HG03280 (cell line): Measurements from ENCODE around the gene VPS11.

Source experiments
- ATAC-seq: cut with Tn5 transposase; IDR thresholded peaks from one replicate; pipeline ENCODE4 v1.9.1; 2021; ENCODE audit warnings: mild to moderate bottlenecking, moderate library complexity; ENCODE audit not compliant: unreplicated experiment

Gene VPS11

DNA sequence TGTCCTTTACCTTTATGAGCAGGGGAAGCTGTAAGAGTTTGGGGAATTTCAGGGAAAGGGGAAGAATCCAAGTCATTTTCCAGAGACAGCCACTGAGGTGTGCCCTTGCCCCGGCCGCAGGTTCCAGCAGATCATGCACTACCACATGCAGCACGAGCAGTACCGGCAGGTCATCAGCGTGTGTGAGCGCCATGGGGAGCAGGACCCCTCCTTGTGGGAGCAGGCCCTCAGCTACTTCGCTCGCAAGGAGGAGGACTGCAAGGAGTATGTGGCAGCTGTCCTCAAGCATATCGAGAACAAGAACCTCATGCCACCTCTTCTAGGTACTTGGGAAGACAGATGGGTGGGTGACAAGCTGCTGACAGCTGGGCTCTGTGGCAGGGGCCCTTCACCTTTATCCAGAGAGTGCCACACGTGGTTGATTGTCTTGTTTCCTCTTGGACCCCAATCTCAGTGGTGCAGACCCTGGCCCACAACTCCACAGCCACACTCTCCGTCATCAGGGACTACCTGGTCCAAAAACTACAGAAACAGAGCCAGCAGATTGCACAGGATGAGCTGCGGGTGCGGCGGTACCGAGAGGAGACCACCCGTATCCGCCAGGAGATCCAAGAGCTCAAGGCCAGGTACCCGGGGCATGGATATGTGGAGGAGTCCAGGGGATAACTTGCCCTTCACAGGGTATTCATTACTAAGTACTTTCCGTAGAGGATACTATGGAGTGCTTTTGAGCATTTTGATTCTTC lies 11.2 kb downstream of the VPS11 start:
- ATAC-seq, result no peak

DNA sequence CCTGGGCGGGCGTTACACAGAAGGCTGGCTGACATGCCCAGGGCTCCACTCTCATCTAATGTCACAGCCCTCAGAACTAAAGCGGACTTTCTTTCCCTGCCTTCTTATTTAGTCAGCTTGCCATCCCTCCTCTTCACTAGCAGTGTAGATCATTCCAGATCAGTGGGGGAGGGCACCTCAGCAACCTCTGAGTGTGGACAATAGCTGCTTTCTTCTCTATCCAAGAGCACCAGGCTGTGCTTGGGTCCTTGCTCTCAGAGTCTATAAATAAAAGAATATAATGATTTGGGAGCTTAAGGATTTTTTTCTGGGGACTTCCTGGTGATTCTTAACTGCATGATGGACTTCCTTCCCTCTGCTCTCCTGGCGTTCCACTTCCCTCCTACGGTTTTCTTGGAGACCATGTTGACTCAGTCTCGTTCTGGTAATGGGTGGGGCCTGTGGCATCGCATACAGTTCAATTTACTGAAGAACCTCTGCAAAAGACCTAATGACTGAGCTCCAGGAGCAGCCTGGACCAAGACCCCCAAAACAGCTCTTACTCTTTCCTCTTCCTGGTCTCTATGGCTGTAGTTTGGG lies 14.2 kb downstream of the VPS11 start:
- no peak for ATAC-seq

DNA sequence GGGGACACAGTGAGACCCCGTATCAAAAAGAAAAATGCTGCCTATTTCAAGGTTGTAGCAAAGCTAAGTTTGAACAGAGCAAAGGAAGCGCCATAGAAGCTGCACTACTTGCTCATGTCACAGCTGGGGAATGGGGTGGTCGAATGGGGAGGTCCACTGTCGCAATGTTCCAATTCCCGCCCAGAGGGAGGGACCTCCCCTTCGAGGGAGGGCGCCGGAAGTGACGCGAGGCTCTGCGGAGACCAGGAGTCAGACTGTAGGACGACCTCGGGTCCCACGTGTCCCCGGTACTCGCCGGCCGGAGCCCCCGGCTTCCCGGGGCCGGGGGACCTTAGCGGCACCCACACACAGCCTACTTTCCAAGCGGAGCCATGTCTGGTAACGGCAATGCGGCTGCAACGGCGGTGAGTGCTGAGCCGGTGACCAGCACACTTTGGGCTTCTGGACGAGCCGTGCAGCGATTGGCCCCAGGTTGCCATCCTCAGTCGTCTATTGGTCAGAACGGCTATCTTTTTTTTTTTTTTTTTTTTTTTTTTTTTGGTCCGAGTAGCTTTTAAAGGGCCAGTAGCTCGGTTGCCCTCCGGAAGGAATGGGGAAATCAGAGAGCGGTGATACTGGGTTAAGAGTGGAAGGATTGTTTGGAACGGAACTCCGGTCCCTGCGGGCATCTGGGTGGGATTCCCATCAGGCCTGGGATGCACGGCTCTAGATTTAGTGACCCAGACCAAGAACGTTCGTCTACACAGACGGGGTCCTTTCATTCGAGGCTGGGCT lies 17.2 kb downstream of the VPS11 start, which contains the start of gene HMBS:
Gene HMBS (plus strand): TSS at position 219 of the 774 bp plus-strand sequence. CDS start 153 bp downstream, at position 372.
- peak; percentile 92 for ATAC-seq

DNA sequence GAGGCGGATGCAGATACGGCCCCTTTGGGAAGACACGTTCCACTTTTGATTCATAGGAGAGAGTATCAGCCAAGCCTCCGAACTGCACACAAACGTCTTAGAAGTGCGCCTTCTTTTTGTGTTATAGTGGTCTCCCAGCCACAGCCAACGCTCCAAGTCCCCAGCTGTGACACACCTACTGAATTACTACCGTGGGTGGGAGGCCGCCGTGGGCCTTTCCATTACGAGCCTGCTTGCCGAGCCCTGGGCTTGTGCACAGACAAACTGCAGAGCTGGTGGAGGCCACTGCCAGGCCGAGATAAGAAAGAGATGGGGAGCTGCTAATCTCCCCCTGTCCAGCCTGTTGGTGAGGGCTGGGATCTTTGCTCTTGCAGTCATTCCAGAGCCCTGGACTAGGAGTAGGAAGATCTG lies 17.8 kb downstream of the VPS11 start:
- peak; percentile 15 for ATAC-seq

DNA sequence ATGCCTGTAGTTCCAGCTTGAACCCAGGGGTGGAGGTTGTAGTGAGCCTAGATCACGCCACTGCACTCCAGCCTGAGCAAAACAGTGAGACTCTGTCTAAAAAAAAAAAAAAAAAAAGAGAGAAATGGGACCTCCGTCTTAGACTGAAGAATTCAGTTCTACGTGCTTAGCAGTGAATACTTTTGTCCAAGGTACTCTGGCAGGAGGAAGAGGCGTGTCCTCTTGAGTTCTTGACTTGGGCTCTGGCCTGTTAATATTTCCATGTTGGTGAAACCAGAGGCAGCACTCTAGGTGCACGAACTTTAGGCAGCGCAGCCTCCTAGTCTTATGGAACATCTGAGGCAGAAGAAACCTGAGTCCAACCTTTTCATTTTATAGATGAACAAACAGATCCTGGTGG lies 19.5 kb downstream of the VPS11 start:
- ATAC-seq, result no peak

DNA sequence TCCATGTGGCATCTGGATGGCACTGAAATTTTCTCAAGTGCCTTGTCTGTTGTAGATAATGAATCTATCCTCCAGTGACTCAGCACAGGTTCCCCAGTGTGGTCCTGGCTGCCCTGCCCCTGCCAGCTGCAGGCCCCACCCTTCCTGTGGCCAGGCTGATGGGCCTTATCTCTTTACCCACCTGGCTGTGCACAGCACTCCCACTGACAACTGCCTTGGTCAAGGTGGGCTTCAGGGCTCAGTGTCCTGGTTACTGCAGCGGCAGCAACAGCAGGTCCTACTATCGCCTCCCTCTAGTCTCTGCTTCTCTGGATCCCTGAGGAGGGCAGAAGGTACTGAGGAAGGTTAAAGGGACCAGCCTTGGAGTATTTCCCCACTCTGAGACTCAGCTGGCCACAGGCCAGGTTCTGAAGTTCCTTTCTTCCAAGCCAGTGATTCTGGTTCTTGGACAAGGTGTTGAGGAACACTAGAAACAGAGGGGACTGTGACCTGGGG lies 20.2 kb downstream of the VPS11 start:
- no peak for ATAC-seq

DNA sequence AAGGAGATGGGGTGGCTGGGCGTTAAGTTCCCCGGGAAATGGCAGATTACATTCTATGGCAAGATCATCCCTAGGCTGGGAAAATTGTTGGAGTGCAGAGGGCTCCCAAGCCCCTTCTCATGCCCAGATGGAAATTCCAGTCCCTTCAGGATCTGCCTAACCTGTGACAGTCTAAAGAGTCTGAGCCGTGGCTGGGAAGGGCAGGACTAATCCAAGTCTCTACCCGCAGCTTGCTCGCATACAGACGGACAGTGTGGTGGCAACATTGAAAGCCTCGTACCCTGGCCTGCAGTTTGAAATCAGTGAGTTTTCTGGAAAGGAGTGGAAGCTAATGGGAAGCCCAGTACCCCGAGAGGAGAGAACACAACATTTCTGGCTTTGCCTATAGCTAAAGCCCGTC lies 20.8 kb downstream of the VPS11 start:
- ATAC-seq, result no peak

DNA sequence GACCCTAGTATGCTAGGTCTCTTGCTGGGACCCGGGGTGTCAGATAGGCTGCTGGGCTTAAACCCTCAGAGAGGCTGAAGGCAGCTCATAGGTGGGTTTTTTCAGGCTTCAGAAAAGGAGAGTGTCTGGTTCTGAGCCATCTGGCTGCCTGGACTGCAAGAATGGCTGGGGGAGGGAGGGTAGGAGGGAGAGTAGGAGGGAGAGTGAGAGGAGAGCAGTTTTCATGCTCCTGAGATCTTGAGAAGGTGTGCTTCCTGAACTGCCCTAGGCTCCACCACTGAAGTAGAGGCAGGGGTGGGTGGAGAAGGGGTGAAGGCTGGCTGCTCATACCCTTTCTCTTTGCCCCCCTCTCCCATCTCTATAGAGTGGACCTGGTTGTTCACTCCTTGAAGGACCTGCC lies 21.7 kb downstream of the VPS11 start:
- no peak for ATAC-seq

DNA sequence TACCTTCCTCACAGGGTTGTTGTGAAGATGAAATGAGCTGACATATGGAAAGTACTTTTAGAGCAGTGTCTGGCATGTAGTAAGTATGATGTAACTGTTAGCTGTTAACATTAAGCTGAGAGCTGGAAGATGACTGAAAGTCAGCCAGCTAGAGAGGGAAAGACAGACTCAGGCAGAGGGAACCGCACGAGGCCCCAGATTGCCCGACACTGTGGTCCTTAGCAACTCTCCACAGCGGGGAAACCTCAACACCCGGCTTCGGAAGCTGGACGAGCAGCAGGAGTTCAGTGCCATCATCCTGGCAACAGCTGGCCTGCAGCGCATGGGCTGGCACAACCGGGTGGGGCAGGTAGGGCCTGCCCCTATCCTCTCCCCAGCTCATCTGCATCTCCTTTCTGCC lies 23.6 kb downstream of the VPS11 start:
- ATAC-seq, result no peak

DNA sequence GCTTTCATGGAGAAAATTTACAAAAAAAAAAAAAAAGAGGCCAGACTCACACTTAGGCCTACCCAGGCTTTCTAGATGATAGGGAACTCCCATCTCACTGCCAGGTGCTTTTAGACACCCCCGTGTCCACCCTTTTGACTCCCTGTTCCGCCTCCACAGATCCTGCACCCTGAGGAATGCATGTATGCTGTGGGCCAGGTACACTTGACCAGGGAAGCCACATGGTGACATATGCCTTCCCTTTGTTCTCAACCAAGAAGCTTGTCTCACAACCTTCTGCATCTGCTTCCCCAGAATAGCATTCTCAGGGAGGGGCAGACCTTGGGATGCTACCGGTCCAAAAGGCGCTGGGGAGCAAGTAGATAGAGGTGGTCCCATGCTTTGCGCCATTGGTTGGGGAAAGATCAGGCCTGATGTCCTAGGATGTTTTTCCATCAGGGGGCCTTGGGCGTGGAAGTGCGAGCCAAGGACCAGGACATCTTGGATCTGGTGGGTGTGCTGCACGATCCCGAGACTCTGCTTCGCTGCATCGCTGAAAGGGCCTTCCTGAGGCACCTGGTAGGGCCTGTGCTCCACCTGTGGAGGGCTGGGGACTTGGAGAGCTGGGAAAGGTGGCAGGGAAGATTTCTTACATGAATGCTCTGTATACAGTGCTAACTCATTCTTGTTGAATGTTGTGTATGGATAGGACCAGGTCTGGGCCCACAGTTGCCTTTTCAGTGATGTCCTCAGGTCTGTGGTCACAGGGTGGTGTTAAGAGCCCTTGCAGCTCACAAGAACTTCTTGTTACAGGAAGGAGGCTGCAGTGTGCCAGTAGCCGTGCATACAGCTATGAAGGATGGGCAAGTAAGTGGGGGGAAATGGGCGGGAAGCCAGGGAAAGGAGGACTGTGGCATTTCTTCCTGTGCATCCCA lies 24.6 kb downstream of the VPS11 start:
- ATAC-seq, result no peak

DNA sequence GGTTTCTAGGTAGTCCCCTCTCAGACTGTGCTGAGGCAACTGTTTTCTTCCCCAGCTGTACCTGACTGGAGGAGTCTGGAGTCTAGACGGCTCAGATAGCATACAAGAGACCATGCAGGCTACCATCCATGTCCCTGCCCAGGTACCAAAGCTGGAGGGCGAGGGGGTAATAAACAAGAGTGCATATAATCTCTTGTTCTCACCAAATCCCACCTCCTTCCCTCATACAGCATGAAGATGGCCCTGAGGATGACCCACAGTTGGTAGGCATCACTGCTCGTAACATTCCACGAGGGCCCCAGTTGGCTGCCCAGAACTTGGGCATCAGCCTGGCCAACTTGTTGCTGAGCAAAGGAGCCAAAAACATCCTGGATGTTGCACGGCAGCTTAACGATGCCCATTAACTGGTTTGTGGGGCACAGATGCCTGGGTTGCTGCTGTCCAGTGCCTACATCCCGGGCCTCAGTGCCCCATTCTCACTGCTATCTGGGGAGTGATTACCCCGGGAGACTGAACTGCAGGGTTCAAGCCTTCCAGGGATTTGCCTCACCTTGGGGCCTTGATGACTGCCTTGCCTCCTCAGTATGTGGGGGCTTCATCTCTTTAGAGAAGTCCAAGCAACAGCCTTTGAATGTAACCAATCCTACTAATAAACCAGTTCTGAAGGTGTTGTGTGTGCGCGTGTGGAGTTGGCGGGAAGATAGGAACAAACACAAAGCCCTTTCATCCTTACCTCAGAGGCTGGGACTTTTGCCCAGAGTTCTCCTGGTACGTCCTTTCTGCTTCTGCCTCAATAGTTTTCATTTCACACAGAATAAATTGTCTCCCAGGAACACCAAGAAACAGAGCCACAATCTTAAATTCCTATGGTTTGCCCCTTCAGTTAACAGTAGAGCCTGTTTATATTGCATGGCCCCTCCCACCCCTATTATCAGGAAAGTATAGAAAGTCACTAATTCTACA lies 25.5 kb downstream of the VPS11 start:
- no peak for ATAC-seq

DNA sequence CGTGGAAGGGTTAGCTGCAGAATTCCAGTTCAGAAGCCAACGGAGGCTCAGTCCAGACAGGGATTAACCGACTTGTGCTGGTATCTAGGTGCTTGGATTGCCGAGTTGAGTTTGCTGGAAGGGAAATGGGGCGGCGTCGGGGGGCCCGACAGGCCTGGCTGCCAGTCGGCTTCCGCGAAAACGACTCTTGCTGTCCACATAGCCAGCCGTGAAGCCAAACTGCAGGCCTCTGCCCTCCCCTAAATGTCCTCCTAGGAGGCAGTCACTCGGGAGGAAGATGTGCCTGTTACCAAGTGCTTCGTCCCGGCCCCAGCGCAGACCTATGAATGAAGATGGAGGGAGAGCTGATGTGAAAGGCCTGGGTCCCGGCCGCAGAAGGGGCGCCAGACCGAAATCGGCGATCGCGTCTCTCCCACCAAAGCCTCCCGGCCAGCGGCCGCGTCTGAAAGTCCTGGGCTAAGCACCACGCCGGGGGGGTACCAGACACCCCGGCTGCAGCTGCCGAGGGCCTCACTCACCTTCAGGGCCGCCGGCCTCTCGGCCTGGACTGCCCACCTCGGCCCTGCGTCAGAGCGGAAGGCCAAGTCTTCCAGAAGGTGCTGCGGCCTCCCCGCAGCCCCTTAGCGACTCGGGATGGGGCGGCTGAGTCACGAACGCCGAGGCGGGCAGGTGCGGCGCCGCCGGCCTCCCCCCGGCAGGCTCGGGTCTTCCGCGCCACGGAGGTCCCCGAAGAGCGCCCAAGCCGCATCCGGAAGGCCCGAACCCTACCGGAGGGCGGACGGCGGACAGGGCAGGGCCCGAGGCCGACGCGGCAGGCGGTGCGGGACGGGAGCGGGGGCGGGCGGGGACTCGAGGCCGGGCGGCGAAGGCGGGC lies 26.6 kb downstream of the VPS11 start:
- no peak for ATAC-seq

DNA sequence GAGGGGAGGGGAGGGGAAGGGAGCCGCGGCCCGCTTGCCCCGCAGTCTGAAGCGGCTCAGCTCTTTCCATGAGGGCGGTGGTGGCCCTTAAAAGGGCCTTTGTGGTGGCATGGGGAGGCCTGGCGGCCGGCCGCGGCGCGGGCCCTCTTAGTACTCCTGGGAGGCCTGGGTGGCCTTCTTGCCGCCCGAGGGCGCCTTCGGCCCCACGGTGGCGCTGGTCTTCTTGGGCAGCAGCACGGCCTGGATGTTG lies 27.1 kb downstream of the VPS11 start:
- ATAC-seq, result peak; percentile 35

DNA sequence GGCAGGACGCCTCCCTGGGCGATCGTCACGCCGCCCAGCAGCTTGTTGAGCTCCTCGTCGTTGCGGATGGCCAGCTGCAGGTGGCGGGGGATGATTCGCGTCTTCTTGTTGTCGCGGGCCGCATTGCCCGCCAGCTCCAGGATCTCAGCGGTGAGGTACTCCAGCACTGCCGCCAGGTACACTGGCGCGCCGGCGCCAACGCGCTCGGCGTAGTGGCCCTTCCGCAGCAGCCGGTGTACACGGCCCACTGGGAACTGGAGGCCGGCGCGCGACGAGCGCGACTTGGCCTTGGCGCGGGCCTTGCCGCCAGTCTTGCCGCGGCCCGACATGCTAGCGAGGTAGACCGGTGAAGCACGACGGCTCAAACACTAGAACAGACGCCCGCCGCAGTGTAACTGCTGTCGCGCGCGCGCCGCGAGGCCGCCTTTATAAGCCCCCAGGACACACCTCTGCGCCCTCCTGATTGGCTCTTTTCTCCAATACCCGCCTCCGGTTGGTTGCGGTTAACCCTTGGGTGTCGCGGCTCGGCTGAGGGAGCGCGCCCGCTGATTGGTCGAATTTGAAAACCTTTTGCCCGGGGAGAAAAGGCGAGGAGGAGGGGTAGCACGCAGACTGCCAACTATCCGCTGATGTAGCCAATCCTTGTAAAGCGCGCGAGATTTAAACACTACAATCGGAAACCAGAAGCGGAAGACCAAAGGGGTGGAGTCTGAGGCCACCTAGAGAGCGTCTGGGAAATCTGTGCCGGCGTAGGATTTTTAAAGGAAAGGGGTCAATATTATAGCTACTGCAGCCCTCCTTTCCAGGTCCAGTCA lies 27.7 kb downstream of the VPS11 start:
- ATAC-seq, result peak; percentile 82

DNA sequence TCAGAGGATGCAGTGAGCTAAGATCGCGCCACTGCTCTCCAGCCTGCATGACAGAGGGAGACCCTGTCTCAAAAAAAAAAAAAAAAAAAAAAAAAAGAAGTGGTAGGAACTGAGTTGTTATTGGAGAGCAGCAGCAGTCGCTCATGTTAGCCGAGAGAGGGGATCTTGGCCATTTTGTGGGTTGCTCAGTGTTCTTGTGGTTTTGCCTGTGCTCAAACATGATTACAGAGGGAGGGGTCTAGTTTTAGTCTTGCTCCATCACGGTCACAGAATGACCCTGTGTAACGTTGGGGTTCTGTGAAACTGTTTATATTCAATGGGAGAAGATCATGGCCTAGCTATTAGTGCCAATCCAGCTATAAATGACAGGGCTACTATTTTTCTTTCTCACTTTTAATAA lies 32.1 kb downstream of the VPS11 start:
- ATAC-seq, result no peak

DNA sequence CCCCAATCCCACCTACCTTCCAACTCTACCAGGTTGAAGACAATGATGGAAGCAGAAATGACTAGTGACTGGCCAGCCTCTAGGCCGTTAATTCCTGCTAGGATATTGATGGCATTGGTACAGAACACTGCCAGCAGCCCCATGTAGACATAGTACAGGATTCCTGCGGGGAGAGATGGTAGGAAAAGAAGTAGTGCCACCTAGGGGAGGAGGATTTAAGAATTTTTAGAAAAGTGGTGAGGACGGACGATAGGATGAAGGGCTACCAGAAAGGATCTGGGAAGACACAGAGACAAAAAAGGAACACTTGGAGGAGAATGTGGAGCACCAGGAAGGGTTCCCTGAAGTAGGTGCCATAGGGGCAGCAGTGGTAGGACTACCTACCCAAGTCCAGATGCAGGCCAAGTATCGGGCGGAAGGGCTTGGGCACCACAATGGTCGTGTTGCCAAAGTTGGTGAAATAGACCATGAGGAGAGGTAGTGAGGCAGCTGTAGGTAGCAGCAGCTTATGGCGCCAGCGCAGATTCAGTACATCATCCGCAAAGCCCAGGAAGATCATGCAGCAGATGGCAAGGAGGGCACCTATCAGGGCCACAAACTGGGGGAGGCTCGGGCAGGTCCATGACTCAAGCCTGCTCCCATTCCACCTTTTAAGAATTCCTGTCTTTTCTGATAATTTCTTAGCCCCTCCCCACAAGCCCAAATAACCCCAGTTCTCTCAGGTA lies 32.8 kb downstream of the VPS11 start:
- ATAC-seq, result no peak

DNA sequence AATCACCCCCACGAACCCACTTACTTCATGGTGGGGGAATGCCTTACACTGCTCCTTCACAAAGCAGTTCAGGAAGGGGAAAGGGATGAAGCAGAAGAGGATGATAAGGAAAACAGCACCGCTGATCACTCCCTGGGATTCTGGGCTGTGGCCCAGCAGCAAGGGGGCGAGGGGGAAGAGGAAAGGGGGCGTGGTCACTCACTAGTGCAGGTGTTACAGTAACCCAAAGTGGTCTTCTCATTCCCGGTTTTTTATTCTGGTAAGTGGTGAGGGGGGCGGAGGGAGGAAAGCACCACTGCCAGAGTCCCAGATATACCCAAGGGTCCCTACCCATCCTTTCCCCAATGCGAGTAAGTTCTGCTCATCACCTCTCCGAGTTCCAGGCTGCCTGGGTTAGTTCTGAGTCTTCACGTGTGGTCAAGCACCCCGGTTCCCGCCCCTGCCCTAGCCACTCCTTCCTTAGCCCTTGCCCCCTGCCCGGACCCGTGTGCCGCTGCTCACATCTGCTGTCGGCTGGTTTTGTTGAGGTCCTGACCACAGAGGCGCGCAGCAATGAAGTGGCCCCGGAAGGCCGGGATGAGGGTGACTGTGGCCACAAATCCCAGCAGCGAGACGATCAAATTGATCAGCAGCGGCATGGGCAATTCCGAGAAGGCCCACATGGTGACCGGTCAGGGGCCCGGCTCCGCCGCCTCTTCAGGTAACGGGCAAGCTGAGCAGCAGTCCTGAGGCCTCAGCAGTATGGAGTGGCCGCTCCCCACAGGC lies 33.6 kb downstream of the VPS11 start:
- peak; percentile 13 for ATAC-seq
